Measurements from ENCODE around the gene CRYZL1.
"Not testable (repeated sequence)": the region's sequence is repeated elsewhere in the genome, so short reads cannot be mapped to it uniquely, and the experiment has no call there.

CRYZL1 gene

DNA sequence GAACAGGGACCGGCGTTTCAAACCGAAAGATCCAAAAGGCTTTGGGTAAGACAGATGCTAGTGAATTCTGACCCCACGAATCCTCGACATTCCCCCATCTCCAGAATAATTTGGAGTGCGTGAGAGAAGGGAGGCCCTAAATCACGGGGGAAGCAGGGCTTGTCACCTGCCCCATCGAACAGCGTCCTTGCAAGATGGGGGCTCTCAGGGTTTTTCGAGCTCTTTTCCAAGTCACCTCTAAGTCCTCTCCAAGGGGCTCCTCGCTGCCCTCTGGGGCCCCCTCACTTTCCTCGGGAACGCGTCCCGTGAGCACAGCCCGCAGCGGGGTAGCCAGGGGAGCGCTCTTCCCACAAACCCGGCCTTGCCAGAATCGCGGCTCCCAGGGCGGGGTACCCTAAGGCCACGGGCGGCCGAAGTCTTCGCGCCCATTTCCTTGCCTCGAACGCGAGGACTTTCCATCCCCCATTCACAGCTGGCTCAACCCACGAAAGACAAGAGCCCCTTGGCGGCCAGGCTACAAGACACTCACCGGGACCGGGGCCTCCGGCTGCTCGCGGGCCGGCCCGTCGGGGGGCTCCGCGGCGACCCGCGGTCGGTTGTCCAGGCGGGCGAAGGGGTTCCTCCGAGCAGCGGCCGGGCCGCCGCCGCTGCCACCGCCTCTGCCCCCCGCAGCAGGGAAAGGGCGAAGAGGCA, 53.6 kb downstream of the CRYZL1 start:
- no peak for DNase-seq (ENCODE audit: low read depth)
- H3K4me3 ChIP-seq (ENCODE audit: control insufficient read depth, low read depth, low read length): peak overlapping the region; percentile 76
- TF ChIP-seq, protein P1, sequence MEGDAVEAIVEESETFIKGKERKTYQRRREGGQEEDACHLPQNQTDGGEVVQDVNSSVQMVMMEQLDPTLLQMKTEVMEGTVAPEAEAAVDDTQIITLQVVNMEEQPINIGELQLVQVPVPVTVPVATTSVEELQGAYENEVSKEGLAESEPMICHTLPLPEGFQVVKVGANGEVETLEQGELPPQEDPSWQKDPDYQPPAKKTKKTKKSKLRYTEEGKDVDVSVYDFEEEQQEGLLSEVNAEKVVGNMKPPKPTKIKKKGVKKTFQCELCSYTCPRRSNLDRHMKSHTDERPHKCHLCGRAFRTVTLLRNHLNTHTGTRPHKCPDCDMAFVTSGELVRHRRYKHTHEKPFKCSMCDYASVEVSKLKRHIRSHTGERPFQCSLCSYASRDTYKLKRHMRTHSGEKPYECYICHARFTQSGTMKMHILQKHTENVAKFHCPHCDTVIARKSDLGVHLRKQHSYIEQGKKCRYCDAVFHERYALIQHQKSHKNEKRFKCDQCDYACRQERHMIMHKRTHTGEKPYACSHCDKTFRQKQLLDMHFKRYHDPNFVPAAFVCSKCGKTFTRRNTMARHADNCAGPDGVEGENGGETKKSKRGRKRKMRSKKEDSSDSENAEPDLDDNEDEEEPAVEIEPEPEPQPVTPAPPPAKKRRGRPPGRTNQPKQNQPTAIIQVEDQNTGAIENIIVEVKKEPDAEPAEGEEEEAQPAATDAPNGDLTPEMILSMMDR (IDR thresholded peaks at IDR 0.05; ENCODE audit: control insufficient read depth, insufficient read depth, low read depth, low read length, missing control alignments): no peak

DNA sequence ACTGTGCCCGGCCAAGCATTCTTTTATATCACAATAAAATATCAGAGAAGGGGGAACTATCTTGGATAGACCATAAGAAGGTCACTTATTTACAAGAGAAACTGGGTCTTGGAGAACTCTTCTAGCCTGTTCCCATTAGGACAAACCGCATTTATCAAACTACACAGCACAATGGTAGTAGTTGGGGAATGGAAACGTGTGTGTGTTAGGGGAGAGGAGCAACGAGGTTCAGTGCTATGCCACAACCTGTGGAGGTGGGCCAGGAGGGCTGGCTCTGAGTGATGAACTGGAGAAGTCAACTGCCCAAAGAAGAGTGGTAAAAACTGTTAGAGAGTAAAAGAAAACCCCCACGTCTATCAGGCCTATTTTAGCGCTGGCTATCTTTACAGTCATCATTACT, 54.6 kb downstream of the CRYZL1 start:
- no peak overlapping the region for H3K4me3 ChIP-seq (ENCODE audit: control insufficient read depth, low read depth, low read length)
- TF ChIP-seq, protein P1 (IDR thresholded peaks at IDR 0.05; ENCODE audit: control insufficient read depth, insufficient read depth, low read depth, low read length, missing control alignments): no peak
- DNase-seq (ENCODE audit: low read depth): no peak

DNA sequence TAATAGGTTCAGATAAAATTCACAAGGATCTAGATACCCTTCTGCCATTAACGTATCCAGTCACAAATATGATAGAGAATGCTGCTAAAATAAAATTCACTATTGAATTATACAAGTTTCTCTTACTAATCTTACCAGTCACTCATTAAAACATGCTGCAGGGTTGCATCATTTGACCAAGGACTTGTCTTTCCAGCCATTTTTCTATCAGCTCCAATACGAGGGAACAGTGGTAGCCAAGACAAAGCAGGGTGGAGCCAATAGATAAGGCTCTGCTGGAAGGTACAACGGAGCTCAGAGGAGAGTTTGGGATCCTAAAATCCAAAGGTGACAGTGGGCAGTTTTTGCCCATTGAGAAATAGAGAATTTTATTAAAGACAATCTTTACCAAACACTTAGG, 57.1 kb downstream of the CRYZL1 start:
- TF ChIP-seq, protein P1 (IDR thresholded peaks at IDR 0.05; ENCODE audit: control insufficient read depth, insufficient read depth, low read depth, low read length, missing control alignments): no peak
- no peak for DNase-seq (ENCODE audit: low read depth)
- no peak overlapping the region for H3K4me3 ChIP-seq (ENCODE audit: control insufficient read depth, low read depth, low read length)

DNA sequence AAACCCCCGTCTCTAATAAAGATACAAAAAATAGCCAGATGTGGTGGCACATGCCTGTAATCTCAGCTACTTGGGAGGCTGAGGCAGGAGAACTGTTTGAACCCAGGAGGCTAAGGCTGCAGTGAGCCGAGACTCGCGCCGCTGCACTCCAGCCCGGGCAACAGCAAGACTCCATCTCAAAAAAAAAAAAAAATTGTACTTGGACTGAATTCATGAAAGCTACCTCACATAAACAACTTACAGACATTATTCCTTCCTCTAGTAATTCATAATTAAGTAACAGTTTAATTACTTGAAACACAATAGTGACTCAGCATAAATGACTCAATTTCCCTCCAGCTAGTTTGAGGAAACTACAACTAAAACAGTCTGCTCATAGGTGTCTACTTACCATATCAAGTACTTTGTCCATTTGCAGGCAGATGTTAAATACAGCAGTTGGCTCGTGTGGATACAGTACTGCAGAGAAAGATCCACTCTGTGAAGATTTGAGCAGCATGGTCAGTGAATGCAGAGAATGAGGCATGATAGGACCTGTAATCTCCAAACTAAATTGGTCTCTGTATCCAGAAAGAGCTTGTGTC, 62.5 kb downstream of the CRYZL1 start:
- TF ChIP-seq, protein P1 (IDR thresholded peaks at IDR 0.05; ENCODE audit: control insufficient read depth, insufficient read depth, low read depth, low read length, missing control alignments): no peak
- no peak for DNase-seq (ENCODE audit: low read depth)

DNA sequence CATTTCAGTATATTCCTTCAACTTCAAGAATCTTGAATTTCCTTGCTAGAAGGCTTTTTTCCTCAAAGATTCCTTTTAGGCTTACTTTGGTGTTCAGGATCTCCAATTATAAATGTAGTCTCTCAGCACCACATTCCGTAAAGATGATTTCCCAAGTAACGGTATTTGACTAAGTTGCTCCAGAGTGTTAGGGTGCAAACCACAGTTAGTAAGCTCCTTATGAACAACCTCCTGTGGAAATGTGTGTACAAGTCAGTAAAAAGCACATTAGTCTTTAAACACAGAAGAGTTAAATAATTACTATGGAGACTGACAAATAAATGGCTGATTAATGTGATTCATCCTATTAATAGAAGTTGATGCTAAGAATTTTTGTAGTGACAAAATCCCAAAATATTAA, 63.3 kb downstream of the CRYZL1 start:
- peak; percentile 35 for DNase-seq (ENCODE audit: low read depth)
- no peak overlapping the region for H3K4me3 ChIP-seq (ENCODE audit: control insufficient read depth, low read depth, low read length)
- TF ChIP-seq, protein P1 (IDR thresholded peaks at IDR 0.05; ENCODE audit: control insufficient read depth, insufficient read depth, low read depth, low read length, missing control alignments): no peak

More for the DNA sequence above, 62.5 kb downstream of the CRYZL1 start:
- H3K4me3 ChIP-seq (ENCODE audit: control insufficient read depth, low read depth, low read length): no peak overlapping the region

DNA sequence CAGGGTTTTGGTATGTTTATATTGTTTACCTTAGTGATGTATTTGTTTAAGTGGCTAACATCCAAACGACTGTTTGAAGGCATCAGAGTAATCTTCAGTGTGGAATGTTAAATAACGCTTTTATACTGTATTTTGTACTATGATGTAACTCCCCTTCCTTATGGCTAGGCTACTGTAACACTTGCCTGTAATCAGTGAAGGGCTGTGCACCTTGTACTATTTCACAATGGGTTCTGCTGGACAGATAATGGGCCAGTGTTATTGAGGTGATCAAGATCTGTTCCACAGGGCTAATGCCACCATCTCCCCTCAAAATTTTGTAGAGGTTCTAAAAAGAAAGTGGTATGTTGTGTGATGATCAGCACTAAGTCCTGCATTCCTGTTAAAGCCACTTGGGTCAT, 64.8 kb downstream of the CRYZL1 start:
- not testable (repeated sequence) for DNase-seq (ENCODE audit: low read depth); H3K4me3 ChIP-seq (ENCODE audit: control insufficient read depth, low read depth, low read length)

DNA sequence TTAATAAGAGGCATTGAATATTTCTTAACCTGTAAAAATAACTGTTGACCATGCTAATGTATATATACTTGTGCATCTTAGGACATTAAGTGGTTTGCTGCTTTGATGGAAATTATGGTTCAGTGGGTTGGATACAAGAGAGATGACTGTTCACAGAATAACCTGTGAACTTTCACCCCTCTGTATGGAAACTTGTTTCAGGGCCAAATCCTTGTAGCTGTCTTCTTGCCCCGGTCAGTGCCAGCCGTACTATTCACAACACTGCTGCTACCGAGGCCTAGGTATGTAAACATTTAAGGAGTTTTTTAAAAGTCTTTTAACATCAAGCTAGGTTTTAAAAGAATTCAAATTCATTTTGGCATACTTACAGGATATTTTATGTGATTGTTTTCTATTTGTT, 69.2 kb downstream of the CRYZL1 start:
- H3K4me3 ChIP-seq (ENCODE audit: control insufficient read depth, low read depth, low read length): no peak overlapping the region

More for the DNA sequence above, 69.2 kb downstream of the CRYZL1 start:
- TF ChIP-seq, protein P1 (IDR thresholded peaks at IDR 0.05; ENCODE audit: control insufficient read depth, insufficient read depth, low read depth, low read length, missing control alignments): no peak
- no peak for DNase-seq (ENCODE audit: low read depth)

Measured in AG09309 (cell line).